Hindlimb muscle (tissue), 1 donor: ENCODE results near the gene ACSL6. TPM values are rescaled to one million over a fixed set of nuclear protein-coding genes. Genes with fewer than 3 reads are reported as not detected.
"Not testable (repeated sequence)": the region's sequence is repeated elsewhere in the genome, so short reads cannot be mapped to it uniquely, and the experiment has no call there.

Experiments used
- DNase-seq: peaks from one replicate; pipeline ENCODE4 v3.0.0-alpha.2; 2013
- polyA plus RNA-seq: library from polyadenylated mRNA; unstranded; fragments of 120-200 nt; gene quantifications from one replicate; pipeline ENCODE4 v1.2.1, GENCODE V29; 2013; ENCODE audit not compliant: insufficient read length

ACSL6 gene
- polyA plus RNA-seq, 1 donor = 0.34 TPM

DNA sequence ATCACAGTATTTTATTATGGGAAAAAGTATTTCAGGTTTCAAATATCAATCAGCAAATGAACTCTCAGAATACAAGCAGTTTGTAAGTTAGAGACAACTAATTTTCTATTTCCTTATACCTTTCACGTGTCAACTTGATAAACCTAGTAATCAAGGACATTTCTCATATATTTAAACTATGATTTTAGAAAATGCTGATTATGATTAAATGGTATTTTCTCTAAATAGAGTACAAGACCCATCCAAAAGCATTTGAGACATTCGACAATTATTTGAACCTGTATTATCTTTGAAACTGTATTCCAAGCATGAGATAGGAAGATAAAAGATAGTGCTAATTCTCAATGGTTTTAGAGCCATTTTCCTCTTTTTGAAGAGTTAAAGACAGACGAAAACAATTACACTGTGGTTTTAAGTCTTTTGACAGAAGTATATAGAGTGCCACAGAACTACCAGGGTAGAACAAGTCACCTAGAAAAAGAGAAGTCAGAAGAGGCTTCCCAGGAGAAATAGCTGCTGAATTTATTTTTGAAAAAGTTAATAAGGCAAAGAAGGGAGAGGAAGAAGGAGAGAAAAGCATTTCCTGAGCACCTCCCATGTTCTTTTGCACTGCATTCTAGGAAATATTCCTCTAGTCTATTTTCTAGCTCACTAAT is 71.6 kb downstream of the ACSL6 start:
- no peak for DNase-seq

DNA sequence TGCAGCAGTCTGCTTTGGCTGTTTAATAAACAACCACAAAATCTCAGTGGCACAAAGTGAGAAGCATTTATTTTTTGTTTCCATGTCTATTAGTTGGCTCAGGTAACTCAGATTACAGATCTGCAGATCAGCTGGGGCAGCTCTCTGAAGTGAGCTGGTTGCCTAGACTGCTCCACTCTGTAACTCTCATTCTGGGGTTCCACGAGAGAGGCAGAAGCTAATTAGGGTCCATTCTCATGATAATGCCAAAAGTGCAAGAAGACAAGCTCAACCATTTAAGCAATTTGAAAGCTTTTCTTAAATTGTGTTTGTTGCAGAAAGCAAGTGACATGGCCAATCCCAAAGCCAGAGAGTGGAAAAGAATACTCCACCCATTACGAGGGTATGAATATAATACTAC is 79.2 kb downstream of the ACSL6 start:
- no peak for DNase-seq

DNA sequence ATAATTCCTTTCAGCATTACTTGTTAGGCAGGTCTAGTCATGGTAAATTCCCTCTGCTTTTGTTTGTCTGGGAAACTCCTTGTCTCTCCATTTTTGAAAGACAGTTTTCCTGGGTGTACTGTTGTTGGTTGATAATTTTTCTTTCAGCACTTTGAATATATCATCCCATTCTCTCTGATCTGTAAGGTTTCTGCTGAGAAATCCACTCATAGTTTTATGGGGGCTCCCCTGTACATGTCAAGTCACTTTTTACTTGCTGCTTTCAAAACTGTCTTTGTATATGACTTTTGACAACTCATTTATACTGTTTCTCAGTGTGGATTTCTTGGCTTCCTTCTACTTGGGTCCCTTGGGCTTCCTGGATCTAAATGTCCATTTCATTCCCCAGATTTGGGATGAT is 82.5 kb downstream of the ACSL6 start:
- DNase-seq = no peak

DNA sequence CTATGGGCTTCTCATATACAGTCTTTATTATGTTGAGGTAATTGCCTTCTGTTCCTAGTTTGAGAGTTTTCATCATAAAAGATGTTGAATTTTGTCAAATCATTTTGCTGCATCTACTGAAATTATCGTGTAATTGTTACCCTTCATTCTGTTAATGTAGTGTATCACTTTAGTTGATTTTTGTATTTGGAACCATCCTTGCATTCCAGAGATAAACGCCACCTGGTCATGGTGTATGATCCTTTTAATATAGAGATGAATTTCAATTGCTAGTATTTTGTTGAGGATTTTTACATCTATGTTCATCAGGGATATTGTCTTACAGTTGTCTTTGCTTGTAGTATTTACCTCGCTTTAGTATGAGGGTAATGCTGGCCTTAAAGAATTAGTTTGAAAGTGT is 85.3 kb downstream of the ACSL6 start:
- no peak for DNase-seq

DNA sequence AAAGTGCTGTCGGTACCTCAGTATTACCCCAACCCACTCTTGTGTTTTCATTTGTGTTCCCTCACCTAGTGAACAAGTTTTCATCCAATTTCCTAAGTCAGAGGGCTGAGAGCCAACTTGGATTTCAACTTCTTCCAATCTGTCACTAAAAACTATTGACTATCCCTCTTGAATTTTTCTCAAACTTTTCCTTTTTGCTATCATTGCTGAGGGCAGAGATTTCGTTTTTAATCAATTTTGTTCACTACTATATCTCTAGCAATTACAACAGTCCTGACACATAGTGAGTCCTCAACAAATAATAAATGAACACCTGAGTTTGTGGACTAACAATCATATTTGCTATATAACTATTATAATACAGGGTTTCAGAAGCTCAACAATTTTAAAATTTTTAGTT is 95.0 kb downstream of the ACSL6 start:
- no peak for DNase-seq

DNA sequence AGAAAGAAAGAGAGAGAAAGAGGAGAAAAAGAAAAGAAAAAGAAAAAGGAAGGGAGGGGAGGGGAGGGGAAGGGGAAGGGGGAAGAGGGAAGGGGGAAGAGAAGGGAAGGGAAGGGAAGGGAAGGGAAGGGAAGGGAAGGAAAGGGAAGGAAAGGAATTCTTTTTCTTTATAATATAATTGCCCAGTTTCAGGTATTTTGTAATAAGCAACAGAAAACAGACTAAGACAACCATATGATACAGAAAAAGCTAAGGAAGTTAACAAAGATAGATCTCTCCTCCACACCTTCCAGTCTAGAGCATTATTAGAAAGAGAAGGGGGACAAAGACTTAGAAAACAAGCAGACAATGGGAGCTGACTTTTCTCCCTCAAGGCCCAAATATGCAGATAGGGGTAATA is 97.0 kb downstream of the ACSL6 start:
- DNase-seq = no peak

DNA sequence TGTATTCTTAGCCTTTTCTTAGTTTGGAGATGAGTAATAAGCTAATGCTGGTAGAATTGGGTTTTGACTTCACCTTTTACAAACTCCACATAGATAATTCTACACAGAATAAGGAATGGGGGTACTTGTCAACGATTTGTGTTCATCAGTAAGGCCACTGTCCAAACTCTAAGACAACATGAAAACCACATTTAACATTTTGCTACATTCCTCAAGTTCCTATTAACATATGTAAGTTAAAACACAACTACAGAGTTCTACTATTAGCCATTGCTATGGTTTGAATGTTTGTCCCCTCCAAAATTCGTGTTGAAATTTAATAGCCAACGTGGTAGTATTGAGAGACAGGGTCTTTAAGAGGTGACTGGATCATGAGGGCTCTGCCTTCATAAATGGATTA is 97.9 kb downstream of the ACSL6 start:
- no peak for DNase-seq

DNA sequence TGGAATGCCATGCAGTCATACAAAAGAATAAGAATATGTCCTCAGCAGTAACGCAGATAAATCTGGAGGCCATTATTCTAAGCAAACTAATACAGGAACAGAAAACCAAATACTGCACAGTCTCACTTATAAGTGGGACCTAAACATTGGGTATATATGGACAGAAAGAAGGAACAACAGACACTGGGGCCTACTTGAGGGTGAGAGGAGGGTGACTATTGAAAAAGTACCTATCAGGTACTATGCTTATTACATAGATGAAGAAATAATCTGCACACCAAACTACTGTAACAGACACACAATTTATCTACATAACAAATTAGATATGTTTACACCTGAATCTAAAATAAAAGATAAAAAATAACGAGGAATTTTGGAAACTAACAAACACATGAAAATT is 104.8 kb downstream of the ACSL6 start:
- no peak for DNase-seq

DNA sequence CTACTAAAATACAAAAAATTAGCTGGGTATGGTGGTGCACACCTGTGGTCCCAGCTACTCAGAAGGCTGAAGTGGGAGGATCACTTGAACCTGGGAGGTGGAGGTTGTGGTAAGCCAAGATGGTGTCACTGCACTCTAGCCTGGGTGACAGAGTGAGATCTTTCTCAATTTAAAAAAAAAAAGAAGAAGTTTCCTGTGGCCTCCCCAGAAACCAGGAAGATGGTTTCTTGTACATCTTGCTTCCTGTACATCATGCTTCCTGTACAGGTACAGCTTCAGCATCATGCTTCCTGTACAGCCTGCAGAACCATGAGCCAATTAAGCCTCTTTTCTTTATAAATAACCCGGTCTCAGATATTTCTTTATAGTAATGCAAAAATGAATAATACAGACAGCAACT is 109.2 kb downstream of the ACSL6 start:
- not testable (repeated sequence) for DNase-seq

Other genes starting within 250 kb of the ACSL6 start
- gene FNIP1, start 214.6 kb downstream of the ACSL6 start, polyA plus RNA-seq = 12.7 TPM
- gene MEIKIN, start 66.0 kb downstream of the ACSL6 start, polyA plus RNA-seq = not detected
- gene IL3, start 49.0 kb upstream of the ACSL6 start, polyA plus RNA-seq = not detected
- gene CSF2, start 62.1 kb upstream of the ACSL6 start, polyA plus RNA-seq = not detected
- 52.5 TPM for gene P4HA2, start 216.2 kb upstream of the ACSL6 start, polyA plus RNA-seq
- gene PDLIM4, start 246.0 kb upstream of the ACSL6 start, polyA plus RNA-seq = 51.7 TPM